HG03064 (cell line): ENCODE results near the gene ALG5.

Experiments used
- ATAC-seq: cut with Tn5 transposase; IDR thresholded peaks from one replicate; pipeline ENCODE4 v1.9.1; 2021; ENCODE audit warnings: low read depth; ENCODE audit not compliant: unreplicated experiment

ALG5 gene

DNA sequence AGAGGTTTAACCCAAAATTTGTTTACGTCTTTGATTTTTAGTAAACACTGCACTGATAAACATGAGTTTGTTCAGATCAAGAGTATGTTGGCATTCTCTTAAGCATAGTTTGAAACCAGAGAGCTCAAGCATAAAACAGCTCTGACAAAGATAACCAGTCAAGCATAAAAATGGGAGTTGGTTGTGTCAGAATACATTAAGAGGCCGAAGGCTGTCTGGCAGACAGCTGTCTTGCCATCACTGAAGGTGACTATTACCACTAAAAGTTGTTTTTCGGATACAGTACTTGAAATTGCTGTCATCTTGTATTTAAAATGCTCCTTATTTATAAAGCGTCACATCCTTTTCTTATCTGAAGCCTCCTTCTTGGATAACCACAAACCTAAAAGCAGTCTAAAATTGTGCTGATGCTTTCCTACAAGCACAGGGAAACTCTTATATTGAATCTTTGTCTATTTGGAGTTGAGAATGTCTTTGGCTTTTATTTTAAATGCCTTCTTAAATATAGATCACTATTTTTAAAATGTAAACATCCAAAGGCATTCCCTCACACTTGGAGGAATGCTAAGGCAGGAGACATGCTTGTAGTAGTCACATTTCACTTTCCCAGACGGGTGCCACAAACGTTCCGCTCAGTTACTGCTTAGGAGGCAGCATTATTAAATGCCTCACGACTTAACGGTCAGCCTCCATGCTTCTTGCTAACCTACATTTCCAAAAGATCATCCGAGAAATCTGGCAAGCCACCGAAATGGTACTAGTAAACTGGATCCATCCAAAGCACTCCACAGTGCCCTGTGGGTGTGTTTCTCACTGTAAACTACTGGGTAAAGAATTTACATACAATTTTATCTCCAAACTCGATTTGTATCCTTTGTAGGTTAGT lies 80.7 kb downstream of the ALG5 start:
- ATAC-seq = no peak

DNA sequence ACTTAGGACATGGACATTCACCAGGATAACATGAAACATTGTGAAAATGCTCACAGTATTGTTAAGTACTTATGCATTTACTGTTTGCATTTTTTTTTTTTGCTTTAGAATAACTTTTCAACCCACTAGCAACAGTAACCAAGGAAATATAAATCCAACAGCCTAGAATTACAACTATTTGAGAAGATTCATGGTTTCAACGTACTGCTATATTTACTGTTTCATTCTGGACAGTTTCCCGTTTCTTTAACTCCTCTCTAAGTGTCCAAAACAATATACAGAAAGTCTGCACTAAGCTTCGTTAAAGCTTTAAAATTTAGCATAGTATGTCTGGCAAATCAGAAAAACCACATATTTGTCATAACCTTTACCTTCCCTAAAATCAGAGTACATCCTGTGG lies 81.8 kb downstream of the ALG5 start:
- no peak for ATAC-seq

DNA sequence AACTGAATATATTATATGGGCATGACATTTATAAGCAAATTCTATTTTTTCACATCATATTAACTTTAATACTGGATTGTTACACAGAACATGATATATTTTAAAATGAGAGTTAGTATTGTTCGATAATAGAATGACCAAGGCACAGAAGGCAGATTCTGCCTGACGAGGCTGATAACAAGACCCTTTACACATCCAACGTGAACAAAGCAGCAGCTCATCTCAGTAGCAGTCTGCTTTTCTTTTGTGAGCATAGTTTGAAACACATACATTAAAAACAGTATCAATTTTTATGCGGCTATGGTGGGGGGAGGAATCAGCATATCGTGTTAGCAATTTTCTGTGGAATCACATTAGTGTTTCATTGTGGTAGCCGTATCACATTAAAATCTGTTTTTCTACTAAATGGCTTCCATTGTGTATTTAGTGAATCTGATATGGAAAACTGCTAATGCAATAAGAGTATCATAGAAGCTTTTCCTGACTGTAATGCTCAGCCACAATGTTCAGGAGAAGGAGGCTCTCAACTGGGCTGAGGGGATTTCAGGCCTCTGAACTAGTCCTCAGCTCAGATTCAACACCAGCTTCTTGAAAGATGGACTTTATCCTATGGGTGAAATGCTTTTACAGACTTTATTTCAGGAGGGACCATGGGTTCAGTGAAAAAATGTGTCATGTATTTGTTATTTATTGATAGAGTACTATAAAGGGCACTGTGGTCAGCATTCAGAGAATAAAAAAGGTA lies 83.1 kb downstream of the ALG5 start:
- no peak for ATAC-seq

DNA sequence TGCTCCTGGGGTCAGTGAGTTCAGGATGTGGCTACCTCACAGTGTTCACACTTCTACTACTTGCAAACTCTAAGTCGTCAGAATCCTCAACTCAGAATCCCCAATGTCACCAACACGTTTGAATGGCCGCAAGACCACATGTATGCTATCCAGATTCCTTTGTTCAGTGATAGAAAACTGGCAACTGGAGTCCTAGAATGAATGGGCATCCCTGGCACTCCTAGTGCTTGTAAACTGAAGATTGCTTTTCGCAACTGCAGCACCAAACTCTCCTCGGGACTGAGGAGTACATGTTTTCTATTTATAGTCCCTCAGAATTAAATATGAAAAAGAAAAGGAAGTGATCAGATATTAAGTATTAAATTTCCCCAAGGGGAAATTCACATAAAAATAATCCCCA lies 84.0 kb downstream of the ALG5 start:
- no peak for ATAC-seq

DNA sequence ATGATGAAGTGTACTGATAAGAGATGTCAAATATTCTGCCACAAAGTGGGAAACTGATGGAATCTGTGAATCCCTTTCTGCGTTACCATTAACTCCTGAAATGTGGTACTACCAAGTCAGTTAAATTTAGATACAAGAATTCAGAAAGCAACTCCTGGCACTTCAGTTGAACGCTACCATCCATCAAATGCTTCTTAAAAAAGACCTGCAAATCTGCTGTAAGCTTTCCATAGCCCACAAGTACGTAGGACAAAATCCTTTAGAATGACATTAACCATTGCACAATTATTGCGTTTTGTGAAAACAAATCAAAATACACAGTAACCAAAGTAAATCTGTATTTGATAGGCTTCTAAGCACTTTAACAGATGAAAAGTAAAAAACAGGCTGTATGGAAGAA lies 84.5 kb downstream of the ALG5 start:
- ATAC-seq = no peak

DNA sequence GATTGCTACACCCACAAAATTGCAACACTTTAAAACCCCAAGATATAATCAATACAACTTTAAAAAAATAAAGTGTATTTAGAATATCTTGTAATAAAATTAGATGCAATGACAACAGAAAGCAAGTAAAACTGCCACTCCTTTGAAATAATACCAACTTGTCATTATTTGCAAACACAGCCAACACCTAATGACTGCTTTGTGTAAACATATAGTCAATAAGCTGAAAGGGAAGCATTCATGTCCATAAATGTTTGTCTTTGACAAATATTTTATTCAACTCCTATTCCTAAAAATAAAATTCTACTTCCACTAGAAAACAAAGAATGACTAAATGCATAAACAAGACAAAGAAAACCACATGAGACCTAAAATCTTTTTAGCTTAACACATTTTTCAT lies 85.7 kb downstream of the ALG5 start:
- ATAC-seq = no peak

DNA sequence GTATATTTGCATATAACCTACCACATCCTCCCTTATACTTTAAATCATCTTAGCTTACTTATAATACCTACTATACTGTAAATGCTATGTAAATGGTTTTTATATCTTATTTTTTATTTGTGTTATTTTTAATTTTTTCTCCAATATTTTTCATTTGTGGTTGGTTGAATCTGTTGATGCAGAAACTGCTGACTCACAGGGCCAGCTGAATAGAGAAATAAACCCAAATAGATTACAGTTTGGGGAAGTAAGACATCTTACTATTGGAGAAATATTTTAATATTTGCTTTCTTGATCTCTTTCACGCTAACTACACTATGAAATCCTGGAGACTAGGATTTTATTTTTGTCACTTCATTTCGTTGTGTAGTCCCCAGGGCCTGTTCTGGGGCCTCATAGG lies 86.2 kb downstream of the ALG5 start:
- no peak for ATAC-seq

DNA sequence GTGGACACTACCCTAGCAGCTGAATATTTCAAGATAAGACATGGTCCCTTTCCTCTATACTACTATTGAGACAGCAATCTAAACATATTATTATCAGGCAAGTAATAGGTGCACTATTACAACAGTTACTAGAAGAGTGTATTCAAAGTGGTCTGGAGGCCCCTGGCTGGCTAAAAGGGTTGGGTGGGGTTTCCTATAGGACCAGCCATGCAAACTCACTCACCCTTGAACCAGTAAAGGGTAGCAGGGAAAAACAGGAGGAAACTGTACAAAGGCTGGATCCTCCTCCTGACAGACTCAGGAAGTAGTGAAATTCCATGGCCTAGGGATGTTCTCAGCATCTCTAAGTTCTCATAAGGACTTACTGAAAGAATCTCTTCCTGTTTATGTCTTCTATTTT lies 86.8 kb downstream of the ALG5 start:
- ATAC-seq = no peak

DNA sequence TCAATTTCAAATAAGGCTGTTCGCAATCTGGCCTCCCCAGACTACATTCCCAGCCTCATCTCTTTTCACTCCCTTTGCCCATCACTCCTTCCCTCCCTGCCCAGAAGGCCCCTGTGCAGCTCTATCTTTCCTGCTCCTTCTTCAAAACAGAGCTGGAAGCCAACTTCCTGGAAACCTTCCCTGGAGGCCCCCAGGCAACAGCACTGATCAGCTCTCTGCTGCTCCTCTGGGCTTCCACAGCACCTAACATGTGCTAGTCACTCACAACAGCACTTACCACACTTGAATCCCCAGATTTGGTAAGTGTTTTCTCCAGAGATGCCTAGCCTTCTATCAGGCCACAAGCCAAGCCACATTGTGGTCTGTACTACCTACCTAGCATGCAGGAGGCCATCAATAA lies 88.6 kb downstream of the ALG5 start:
- ATAC-seq = no peak

DNA sequence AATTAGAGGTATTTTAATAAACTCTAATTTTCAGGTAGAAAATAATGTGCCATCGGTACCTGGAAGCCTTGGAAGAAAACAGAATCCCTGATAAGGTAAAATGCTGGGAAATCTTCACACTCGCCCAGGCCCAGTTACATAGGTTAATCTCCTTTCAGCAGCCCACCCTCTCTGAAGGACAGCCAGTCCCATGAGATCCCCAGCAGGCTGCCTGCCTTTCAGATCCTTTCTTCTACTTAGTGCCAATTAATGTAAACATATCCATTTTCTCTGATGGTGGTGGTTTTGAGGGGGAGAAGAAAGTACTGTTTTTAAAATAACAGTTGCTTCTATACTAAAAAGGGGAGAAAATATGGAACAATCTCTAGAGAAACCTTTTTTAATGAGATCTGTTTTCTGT lies 91.3 kb downstream of the ALG5 start:
- no peak for ATAC-seq

DNA sequence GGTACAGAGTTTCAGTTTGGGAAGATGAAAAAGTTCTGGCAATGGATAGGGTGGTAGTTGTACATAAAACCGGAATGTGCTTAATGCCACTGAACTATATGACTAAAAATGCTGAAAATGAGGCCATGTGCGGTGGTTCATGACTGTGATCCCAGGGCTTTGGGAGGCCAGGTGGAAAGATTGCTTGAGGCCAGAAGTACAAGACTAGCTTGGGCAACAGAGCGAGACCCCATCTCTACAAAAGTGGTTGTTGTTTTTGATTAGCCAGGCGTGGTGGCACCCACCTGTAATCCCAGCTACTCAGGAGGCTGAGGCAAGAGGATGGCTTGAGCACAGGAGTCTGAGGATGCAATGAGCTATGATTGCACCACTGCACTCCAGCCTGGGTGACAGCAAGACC lies 91.9 kb downstream of the ALG5 start:
- no peak for ATAC-seq

DNA sequence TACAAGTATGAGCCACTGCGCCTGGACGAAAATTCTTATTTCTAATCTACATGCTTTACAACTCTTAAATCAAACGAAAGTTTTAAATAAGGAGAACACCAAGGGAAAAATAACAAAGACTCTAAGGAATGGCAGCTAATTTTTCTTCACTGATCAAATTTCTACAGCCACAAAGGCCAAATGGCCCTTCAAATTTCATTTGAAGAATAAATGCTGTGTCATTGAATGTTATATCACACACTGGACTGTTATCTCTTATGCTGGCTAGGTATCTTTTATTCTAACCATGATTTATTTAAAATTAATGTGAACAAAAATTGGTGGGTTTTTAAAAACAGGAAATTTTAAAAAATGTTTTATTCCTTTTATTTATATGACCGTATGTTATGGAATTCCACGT lies 93.2 kb downstream of the ALG5 start:
- no peak for ATAC-seq

DNA sequence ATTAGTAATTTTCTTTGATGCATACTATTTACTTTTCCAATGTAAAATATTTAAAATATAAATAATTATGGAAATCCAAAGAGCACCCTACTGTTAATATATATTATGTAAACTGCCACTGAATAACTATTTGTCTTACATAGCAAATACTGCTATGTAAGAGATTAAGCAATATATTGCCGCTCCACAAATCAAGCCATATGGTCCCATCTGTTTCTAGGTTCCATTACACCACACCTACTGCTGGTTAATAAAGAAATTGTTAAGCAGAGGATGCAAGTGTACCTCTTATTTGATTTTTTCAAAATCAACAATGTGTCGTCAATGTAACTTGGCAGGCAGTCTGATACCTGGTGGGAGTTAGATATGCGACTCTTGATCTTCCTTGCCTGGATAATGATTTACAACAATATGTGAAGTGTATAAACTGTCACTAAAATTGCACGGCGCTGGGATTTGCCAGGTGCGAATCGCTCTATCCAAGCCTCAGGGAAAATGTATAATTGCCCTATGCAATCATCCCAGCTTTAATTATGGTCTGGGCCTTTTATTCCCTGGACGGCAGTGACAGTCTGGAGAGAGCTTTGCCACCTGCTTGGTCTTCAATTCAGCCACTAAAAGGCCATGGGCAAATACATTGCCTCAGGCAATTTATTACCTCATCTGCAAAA lies 95.1 kb downstream of the ALG5 start:
- no peak for ATAC-seq
